SU-DHL-6 (cell line): ENCODE results near the gene PDGFA.

ENCODE experiments used
- CTCF ChIP-seq: fragments of 200-600 bp; sonication (generic); IDR thresholded peaks from one replicate; pipeline ENCODE4 v1.5.1; 2017; ENCODE audit warnings: antibody characterized with exemption, mild to moderate bottlenecking, low read length, moderate library complexity; ENCODE audit not compliant: insufficient read depth, poor library complexity, severe bottlenecking
- EZH2phosphoT487 ChIP-seq: fragments of 200-600 bp; sonication (generic), shearing (Covaris generic); conservative IDR thresholded peaks from 2 replicates; pipeline ENCODE4 v1.6.1; 2018; ENCODE audit warnings: mild to moderate bottlenecking, antibody characterized with exemption, low read length, moderate library complexity, mixed read lengths

- no peak for TF ChIP-seq CTCF
- TF ChIP-seq EZH2phosphoT487: no peak
Measured at GRCh38 chr7:492714-493065, 27.0 kb downstream of the PDGFA start.
